ENCODE measurements around the gene B4GALNT3.
"Not testable (repeated sequence)": the region's sequence is repeated elsewhere in the genome, so short reads cannot be mapped to it uniquely, and the experiment has no call there.

Gene B4GALNT3

GRCh38 chr12:561391-561705, 101.6 kb downstream of the B4GALNT3 start:
- no peak for DNase-seq

- DNase-seq, result no peak
Measured at GRCh38 chr12:561908-562593, 102.3 kb downstream of the B4GALNT3 start.

- DNase-seq, result no peak
Measured at GRCh38 chr12:562634-563033, 102.9 kb downstream of the B4GALNT3 start.

- DNase-seq, result no peak
Measured at GRCh38 chr12:563250-563781, 103.6 kb downstream of the B4GALNT3 start.

- DNase-seq, result no peak
Measured at GRCh38 chr12:563787-564298, 104.1 kb downstream of the B4GALNT3 start.

GRCh38 chr12:565161-565560, 105.4 kb downstream of the B4GALNT3 start:
- DNase-seq, result no peak

- DNase-seq, result no peak
Measured at GRCh38 chr12:565589-566105, 105.9 kb downstream of the B4GALNT3 start.

GRCh38 chr12:568486-568885, 108.7 kb downstream of the B4GALNT3 start:
- no peak for DNase-seq

GRCh38 chr12:569091-569676, 109.4 kb downstream of the B4GALNT3 start:
- DNase-seq, result no peak

GRCh38 chr12:569803-570434, 110.2 kb downstream of the B4GALNT3 start:
- peak; percentile 61 for DNase-seq

GRCh38 chr12:570435-570920, 110.7 kb downstream of the B4GALNT3 start:
- no peak for DNase-seq

- no peak for DNase-seq
Measured at GRCh38 chr12:570921-571794, 111.4 kb downstream of the B4GALNT3 start.

- no peak for DNase-seq
Measured at GRCh38 chr12:571795-572531, 112.2 kb downstream of the B4GALNT3 start.

- no peak for DNase-seq
Measured at GRCh38 chr12:572532-572899, 112.8 kb downstream of the B4GALNT3 start.

- DNase-seq, result no peak
Measured at GRCh38 chr12:573232-573631, 113.5 kb downstream of the B4GALNT3 start.

GRCh38 chr12:574475-575128, 114.9 kb downstream of the B4GALNT3 start:
- no peak for DNase-seq

- no peak for DNase-seq
Measured at GRCh38 chr12:575129-575502, 115.4 kb downstream of the B4GALNT3 start.

GRCh38 chr12:575948-576614, 116.3 kb downstream of the B4GALNT3 start:
- no peak for DNase-seq

GRCh38 chr12:576615-577110, 116.9 kb downstream of the B4GALNT3 start:
- no peak for DNase-seq

GRCh38 chr12:577994-578747, 118.4 kb downstream of the B4GALNT3 start:
- DNase-seq, result not testable (repeated sequence)

Data from NCI-H1048 (cell line).